IPS DF 6.9 (cell line): Measurements from ENCODE around the gene TGOLN2.

Experiments
- DNase-seq: peaks from one replicate; pipeline ENCODE4 v3.0.0-alpha.2; 2013; ENCODE audit warnings: low read depth, low spot score
- H3K27ac ChIP-seq: one replicate; pipeline ENCODE4 v1.5.1; 2013; ENCODE audit warnings: low read length, control low read depth
- H3K27me3 ChIP-seq: 2 replicates; pipeline ENCODE4 v1.6.1; 2013; ENCODE audit warnings: mild to moderate bottlenecking, low read length; ENCODE audit not compliant: control insufficient read depth, insufficient read depth
- H3K36me3 ChIP-seq: 2 replicates; pipeline ENCODE4 v1.6.1; 2013; ENCODE audit warnings: low read length; ENCODE audit not compliant: control insufficient read depth, insufficient read depth
- H3K4me1 ChIP-seq: 2 replicates; pipeline ENCODE4 v1.6.1; 2013; ENCODE audit warnings: low read length; ENCODE audit not compliant: control insufficient read depth, insufficient read depth
- H3K4me3 ChIP-seq: 2 replicates; pipeline ENCODE4 v1.5.1; 2013; ENCODE audit warnings: mild to moderate bottlenecking, low read length
- H3K9me3 ChIP-seq: 2 replicates; pipeline ENCODE4 v1.6.1; 2013; ENCODE audit warnings: low read length, inconsistent platforms; ENCODE audit not compliant: control insufficient read depth, insufficient read depth
- whole genome bisulfite sequencing: extraction: QIAGEN DNeasy Blood & Tissue Kit; methylation state at CpG from one replicate; pipeline ENCODE4 v1.1.7; 2013; ENCODE audit warnings: mixed read lengths, missing lambda C conversion rate; ENCODE audit not compliant: insufficient read length, insufficient coverage; 5-methylcytosine and 5-hydroxymethylcytosine counted together

The TGOLN2 gene

DNA sequence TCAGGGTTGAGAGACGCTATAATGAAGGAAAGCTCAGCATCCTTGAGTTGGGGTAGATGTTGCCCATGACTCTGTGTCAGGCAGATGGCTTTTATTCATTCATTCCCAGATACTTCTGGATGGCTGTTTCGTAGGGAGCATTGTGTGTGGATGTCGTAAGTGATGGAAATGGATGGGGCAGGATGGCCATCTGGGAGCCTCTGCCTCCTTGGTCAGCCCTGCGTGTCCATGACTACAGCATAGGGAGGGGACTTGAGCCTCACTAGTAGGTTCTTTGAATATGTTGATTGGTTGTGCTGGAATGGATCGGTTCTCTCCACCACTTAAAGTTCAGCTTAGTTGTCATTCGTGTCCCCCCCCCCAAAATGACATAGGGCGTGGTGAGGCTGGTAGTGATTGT is 44.9 kb downstream of the TGOLN2 start:
- Histone ChIP-seq H3K27ac (no peak overlapping the region), H3K9me3 (no peaks in the 10 kb centered on the region), H3K4me3 (no peak overlapping the region), H3K27me3 (no peaks in the 10 kb centered on the region), H3K36me3 (no peaks in the 10 kb centered on the region), H3K4me1 (peaks cover 1% of the 10 kb centered on the region; the same call in 1 of the 2 replicates)
- no peak for DNase-seq
- no CpG with 5 or more reads among the region's 7 CpGs for WGBS

DNA sequence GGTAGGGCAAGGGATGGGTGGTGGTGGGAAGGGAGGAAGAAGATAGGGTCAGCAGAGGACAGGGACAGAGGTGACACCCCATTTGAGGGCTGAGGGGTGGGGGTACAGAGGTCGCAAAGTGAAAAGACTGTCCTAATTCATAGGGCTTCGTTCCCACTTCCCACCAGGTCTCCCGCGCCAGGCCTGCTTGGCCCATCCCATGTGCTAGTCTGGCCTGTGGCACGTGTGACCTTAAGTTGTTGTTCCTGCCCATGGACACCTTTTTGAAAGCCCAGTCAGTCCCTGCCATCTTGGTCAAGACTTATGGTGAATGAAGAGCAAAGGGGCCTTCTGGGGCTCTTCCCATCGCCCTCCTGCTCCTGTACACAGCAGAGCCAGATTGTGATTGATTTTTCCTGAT is 46.2 kb downstream of the TGOLN2 start:
- DNase-seq: no peak
- no peak overlapping the region for H3K4me3 ChIP-seq
- H3K27me3 ChIP-seq: no peaks in the 10 kb centered on the region
- no peaks in the 10 kb centered on the region for H3K9me3 ChIP-seq
- H3K36me3 ChIP-seq: no peaks in the 10 kb centered on the region
- peaks cover 1% of the 10 kb centered on the region for H3K4me1 ChIP-seq
- no peak overlapping the region for H3K27ac ChIP-seq
- no CpG with 5 or more reads among the region's 6 CpGs for WGBS

DNA sequence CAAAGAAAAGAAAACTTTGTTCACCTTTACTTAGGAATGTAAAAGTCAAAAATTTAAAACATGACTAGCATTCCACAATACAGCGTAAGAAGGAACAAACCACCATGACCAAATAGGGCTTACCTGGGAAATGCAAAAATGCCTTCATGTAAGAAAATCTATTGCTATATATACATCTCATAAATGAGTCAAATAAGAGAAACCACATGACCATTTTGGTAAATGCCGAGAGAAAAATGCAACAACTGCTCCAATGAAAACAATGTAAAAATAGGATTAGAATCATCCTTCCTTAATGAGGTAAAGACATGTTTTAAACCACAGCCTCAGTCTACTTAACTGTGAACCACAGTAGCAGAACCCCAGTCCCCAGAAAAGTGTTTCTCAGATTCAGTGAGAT is 49.4 kb downstream of the TGOLN2 start:
- WGBS: no CpG with 5 or more reads among the region's 2 CpGs
- DNase-seq: no peak
- no peak overlapping the region for H3K27ac ChIP-seq

DNA sequence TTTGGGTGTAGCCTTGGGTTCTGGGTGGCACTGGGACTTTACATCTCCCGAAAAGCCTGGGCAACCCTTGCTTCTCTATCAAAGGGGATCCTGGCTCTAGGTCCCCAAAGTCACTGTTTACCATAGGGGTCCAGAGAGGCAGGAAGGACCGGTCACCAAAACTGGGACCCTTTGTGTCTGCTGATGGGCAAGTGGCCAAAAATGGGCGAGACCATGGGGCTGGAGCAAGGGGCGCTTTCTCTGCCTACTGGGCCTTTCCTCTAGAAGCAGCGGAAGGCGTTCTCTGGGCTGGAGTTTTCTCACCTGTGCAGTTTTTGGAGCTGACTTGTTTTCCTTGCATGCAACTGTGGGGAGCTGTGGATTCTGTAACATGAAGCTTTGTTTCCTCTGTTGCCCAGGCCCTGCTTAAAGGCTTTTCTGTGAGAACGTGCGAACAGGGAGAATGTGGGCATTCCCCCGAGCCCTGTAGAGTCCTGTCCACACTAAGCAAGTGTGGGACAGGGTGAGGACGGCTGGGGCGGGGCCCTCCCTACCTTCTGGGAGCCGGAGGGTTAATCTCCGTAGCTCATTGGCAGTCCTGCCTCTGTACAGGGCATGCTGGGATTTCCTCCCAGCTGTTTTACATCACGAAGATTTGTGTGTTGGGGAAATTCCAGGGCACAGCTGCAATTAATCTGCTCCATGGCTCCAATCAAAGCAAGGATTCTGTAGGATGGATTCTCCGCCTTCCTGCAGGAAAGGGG is 50.2 kb downstream of the TGOLN2 start:
- no peaks in the 10 kb centered on the region for H3K27me3 ChIP-seq
- H3K36me3 ChIP-seq: no peaks in the 10 kb centered on the region
- H3K4me3 ChIP-seq: no peak overlapping the region
- no peaks in the 10 kb centered on the region for H3K9me3 ChIP-seq
- peaks cover 1% of the 10 kb centered on the region for H3K4me1 ChIP-seq
- no peak overlapping the region for H3K27ac ChIP-seq
- no CpG with 5 or more reads among the region's 15 CpGs for WGBS
- DNase-seq: no peak

More for the DNA sequence above, 49.4 kb downstream of the TGOLN2 start:
- Histone ChIP-seq H3K36me3 (no peaks in the 10 kb centered on the region), H3K27me3 (no peaks in the 10 kb centered on the region), H3K4me1 (peaks cover 1% of the 10 kb centered on the region), H3K4me3 (no peak overlapping the region), H3K9me3 (no peaks in the 10 kb centered on the region)

DNA sequence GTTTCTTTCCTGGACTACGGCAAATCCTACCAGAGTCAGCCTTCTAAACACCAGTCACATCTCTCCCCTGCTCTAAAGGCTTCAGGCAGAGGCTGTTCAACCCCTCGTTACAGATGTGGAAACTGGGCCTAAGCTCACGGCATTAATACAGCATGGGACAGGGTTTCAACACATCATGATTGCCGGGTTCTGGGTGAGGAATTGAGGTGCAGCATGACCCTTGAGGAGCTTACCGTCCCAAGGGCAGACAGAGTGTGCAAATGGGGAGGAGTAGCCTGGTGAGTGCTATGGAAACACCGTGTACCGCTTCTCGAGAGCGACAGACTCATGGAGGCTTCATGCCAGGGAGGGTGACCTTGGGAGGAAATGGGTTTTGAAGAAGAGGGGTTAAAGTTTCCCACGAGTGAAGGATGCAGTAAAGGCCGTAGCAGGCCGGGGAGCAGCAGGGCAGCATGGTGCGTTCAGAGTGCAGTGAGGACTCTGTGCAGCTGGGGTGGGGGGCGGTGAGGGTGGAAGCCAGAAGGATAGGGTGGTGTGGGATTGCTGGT is 51.1 kb downstream of the TGOLN2 start:
- H3K4me3 ChIP-seq: no peak overlapping the region

DNA sequence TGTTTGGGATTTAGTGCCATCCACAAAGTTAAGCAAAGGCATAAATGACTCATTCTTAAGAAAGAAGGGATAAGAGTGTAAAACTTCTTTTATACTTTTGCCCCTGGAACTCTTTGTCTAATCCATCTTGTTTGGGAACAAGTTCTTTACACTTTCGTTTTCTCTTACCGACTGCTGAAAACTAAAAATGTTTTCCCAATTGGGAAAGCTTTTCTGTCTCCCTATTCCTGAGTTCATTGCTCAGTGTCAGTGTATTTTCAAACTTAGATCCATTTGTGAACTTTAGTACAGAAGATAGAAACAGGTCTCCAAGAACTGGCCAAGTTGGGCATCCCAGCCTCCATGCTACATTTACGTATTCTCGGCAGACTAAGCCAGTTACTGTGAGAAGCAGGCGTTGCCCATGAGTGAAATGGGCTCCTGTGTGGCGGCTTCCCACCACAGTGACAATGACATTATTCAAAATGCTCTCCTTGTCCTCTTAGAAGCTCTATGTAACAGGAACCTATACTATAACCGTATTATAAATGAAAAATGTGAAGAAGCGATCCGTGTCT is 51.7 kb downstream of the TGOLN2 start:
- DNase-seq: no peak
- Histone ChIP-seq H3K4me1 (peaks cover 1% of the 10 kb centered on the region), H3K36me3 (no peaks in the 10 kb centered on the region), H3K4me3 (no peak overlapping the region), H3K9me3 (no peaks in the 10 kb centered on the region), H3K27me3 (no peaks in the 10 kb centered on the region), H3K27ac (no peak overlapping the region)
- no CpG with 5 or more reads among the region's 9 CpGs for WGBS

More for the DNA sequence above, 51.1 kb downstream of the TGOLN2 start:
- H3K27ac ChIP-seq: no peak overlapping the region
- peaks cover 1% of the 10 kb centered on the region for H3K4me1 ChIP-seq
- no peaks in the 10 kb centered on the region for H3K9me3 ChIP-seq
- no peaks in the 10 kb centered on the region for H3K36me3 ChIP-seq
- DNase-seq: no peak
- no peaks in the 10 kb centered on the region for H3K27me3 ChIP-seq
- no CpG with 5 or more reads among the region's 14 CpGs for WGBS

DNA sequence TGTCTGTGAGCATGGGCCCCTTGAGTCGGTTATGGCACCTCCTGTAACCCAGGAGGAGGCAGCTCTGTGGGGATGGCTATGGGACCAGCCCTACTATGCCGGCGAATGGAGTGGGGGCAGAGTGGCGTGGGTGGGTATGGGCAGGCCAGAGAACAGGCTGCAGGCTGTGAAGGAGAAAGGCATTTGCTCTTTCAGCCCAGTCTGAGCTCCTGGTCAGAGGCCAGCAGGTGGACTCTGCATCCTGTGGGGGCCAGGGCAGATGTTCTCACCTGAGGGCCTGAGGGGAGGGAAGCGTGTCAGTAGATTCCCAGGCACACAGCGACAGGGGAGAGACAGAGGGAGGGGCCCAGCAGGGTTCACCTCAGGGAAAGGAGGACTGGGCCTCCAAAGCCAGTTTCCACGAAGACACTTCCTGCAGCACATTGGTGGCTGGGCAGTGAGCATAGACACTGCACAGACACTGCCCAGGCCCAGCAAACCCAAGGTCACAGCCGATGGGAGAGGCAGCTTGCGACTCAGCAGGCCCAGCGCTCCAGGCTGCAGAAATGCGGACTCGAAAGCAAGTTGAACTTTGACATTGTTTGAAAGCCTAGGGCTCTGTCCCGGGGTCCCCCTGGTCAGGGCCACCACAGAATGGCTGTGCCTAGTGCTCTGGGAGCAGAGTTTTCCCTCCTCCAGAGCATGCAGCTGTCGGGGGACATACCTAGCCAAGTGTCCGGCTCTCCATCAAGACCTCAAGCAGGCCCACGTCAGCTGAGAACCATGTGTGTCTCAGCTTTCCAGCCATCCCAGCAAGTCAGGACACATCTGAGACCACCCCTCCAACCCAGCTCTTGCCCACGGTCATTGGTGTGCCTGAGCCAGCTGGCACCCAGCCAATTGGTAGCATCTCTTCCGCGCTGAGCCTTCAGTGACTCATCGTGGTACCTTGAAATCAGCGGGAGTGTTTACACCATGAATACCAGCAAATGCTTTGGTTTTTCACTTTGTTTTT is 53.8 kb downstream of the TGOLN2 start:
- no CpG with 5 or more reads among the region's 21 CpGs for WGBS
- H3K4me1 ChIP-seq: peaks cover 1% of the 10 kb centered on the region
- H3K27me3 ChIP-seq: no peaks in the 10 kb centered on the region
- H3K36me3 ChIP-seq: no peaks in the 10 kb centered on the region
- no peak overlapping the region for H3K4me3 ChIP-seq
- DNase-seq: no peak
- H3K27ac ChIP-seq: no peak overlapping the region
- H3K9me3 ChIP-seq: no peaks in the 10 kb centered on the region

DNA sequence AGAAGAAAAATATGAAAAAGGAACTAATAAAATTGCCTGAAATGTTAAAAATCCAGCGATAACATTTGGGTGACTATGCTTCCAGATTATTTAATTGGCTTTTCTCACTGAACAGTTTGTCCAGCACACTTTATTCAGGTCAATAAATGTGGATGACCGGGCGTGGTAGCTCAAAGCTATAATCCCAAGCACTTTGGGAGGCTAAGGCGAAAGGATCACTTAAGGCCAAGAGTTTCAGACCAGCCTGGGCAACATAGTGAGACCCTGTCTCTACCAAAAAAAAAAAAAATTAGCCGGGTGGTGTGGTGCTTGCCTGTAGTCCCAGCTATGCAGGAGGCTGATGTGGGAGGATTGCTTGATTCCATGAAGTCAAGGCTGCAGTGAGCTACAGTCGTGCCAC is 55.4 kb downstream of the TGOLN2 start:
- DNase-seq: no peak
- H3K27me3 ChIP-seq: no peaks in the 10 kb centered on the region
- H3K36me3 ChIP-seq: no peaks in the 10 kb centered on the region
- H3K27ac ChIP-seq: no peak overlapping the region
- no peak overlapping the region for H3K4me3 ChIP-seq
- no CpG with 5 or more reads among the region's 6 CpGs for WGBS
- H3K9me3 ChIP-seq: no peaks in the 10 kb centered on the region
- peaks cover 1% of the 10 kb centered on the region; the same call in 1 of the 2 replicates for H3K4me1 ChIP-seq

DNA sequence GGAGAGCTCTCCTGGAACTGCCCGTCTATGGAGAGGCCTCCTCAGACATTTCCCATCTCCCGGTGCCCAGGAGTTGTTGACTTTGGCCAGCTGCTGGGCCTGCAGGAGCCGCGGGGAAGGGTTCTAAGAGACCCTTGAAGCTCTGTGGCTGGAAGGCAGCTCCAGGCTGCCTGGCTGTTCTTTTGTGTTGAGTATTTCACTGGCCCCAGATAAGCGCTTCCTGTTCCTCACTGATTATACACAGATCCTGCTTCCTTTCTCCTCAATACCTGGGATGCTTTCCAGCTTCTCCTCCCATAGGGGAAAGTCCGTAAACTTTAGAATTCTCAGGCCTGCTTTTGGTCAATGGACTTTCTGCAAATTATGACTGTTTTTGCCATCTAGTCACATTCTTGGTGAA is 57.8 kb downstream of the TGOLN2 start:
- no CpG with 5 or more reads among the region's 6 CpGs for WGBS
- Histone ChIP-seq H3K36me3 (no peaks in the 10 kb centered on the region), H3K9me3 (no peaks in the 10 kb centered on the region), H3K4me1 (peaks cover 2% of the 10 kb centered on the region; the same call in 1 of the 2 replicates), H3K27me3 (no peaks in the 10 kb centered on the region), H3K27ac (no peak overlapping the region), H3K4me3 (no peak overlapping the region)
- no peak for DNase-seq
